ENCODE measurements around the gene NOL4L.

Gene NOL4L

DNA sequence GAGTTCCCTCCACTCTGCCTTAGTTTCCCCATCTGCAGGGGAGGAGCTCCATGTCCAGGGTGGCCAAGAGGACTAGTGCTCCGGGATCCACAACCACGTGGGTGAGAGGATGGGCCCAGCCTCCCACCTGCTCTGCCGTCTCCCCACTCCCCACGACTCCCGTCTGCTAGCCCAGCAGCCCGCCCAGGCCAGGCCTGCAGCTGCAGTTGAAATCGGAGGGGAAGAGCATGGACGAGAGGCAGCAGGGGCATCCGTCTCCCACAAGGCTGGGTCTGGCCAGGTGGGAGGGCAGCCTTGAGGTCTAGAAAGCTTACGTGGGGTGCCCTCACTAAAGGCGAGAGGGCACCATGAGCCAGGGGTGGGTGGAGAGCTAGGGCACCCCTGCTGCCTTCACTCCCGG, 8.6 kb downstream of the NOL4L start:
- TF ChIP-seq EZH2phosphoT487 (conservative IDR thresholded peaks at IDR 0.05; ENCODE audit: low read length) = no peak
- TF ChIP-seq, protein P1, sequence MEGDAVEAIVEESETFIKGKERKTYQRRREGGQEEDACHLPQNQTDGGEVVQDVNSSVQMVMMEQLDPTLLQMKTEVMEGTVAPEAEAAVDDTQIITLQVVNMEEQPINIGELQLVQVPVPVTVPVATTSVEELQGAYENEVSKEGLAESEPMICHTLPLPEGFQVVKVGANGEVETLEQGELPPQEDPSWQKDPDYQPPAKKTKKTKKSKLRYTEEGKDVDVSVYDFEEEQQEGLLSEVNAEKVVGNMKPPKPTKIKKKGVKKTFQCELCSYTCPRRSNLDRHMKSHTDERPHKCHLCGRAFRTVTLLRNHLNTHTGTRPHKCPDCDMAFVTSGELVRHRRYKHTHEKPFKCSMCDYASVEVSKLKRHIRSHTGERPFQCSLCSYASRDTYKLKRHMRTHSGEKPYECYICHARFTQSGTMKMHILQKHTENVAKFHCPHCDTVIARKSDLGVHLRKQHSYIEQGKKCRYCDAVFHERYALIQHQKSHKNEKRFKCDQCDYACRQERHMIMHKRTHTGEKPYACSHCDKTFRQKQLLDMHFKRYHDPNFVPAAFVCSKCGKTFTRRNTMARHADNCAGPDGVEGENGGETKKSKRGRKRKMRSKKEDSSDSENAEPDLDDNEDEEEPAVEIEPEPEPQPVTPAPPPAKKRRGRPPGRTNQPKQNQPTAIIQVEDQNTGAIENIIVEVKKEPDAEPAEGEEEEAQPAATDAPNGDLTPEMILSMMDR (IDR thresholded peaks at IDR 0.05; ENCODE audit: insufficient read depth, low read length, poor library complexity, severe bottlenecking) = no peak
- no peaks in the 10 kb centered on the region for H4K20me1 ChIP-seq (ENCODE audit: low read depth, low read length)
- H3K4me2 ChIP-seq (ENCODE audit: low read depth, low read length, poor library complexity, severe bottlenecking) = no peak overlapping the region
- no peak overlapping the region for H3K4me3 ChIP-seq (ENCODE audit: insufficient read depth, low read length, poor library complexity, severe bottlenecking)
- no peaks in the 10 kb centered on the region for H3K9me2 ChIP-seq (replicated peaks; ENCODE audit: insufficient read depth, low read length)
- H3K27ac ChIP-seq (ENCODE audit: low read depth, low read length) = no peak overlapping the region
- H3K27me3 ChIP-seq (ENCODE audit: low read length) = no peaks in the 10 kb centered on the region
- no peaks in the 10 kb centered on the region for H3K9me3 ChIP-seq (ENCODE audit: insufficient read depth, low read length)
- no peaks in the 10 kb centered on the region for H3K36me3 ChIP-seq (ENCODE audit: low read length)
- H3K9ac ChIP-seq (ENCODE audit: low read length) = no peak overlapping the region
- no peaks in the 10 kb centered on the region for H3K79me2 ChIP-seq (ENCODE audit: insufficient read depth, low read length)
- H2AFZ ChIP-seq (ENCODE audit: low read depth, low read length, severe bottlenecking) = no peak overlapping the region
- no peaks in the 10 kb centered on the region for H3F3A ChIP-seq (ENCODE audit: insufficient read depth)

DNA sequence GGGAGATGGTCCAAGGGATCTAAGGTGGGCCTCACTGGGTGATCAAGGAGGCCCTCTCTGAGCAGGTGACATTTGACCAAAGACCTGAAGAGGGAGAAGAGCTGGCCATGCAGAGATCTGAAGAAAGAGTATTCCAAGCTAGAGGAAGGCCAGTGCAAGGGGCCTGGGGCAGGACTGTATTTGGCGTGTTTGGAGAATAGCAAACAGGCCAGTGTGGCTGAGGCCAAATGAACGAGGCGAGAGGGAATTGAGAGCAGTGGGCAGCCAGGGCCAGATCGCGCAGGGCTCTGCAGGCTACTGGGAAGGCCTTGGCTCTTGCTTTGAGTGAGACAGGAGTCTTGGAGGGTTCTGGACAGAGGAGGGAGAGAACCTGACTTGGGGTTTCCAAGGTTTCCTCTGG, 9.3 kb downstream of the NOL4L start:
- TF ChIP-seq, protein P1 (IDR thresholded peaks at IDR 0.05; ENCODE audit: insufficient read depth, low read length, poor library complexity, severe bottlenecking) = no peak
- no peaks in the 10 kb centered on the region for H3K79me2 ChIP-seq (ENCODE audit: insufficient read depth, low read length)

DNA sequence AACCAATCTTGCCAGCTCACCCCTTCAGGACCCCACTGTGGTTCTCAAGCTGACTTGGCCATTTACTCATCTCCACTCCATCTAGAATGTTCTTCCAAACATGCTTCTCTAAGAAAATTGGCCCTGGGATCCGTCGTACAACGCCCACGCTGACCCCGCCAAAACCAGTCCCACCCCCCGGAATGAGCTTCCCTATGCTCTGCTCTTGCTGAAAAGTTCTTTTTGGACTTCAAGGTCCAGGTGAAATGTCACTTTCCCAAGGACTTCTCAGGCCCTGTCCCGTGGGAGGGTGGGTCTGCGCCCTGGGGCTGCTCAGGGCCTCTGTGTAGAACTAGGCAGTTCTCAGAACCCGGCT, 9.9 kb downstream of the NOL4L start:
- Histone ChIP-seq H3K4me3 (ENCODE audit: insufficient read depth, low read length, poor library complexity, severe bottlenecking) (no peak overlapping the region), H3K27me3 (ENCODE audit: low read length) (no peaks in the 10 kb centered on the region), H3K27ac (ENCODE audit: low read depth, low read length) (no peak overlapping the region), H3F3A (ENCODE audit: insufficient read depth) (no peaks in the 10 kb centered on the region), H2AFZ (ENCODE audit: low read depth, low read length, severe bottlenecking) (no peak overlapping the region), H3K9me2 (replicated peaks; ENCODE audit: insufficient read depth, low read length) (no peaks in the 10 kb centered on the region), H3K4me2 (ENCODE audit: low read depth, low read length, poor library complexity, severe bottlenecking) (no peak overlapping the region), H3K9ac (ENCODE audit: low read length) (no peak overlapping the region), H4K20me1 (ENCODE audit: low read depth, low read length) (no peaks in the 10 kb centered on the region), H3K36me3 (ENCODE audit: low read length) (no peaks in the 10 kb centered on the region), H3K9me3 (ENCODE audit: insufficient read depth, low read length) (no peaks in the 10 kb centered on the region), H3K79me2 (ENCODE audit: insufficient read depth, low read length) (no peaks in the 10 kb centered on the region)
- TF ChIP-seq, protein P1 (IDR thresholded peaks at IDR 0.05; ENCODE audit: insufficient read depth, low read length, poor library complexity, severe bottlenecking) = no peak
- no peak for TF ChIP-seq EZH2phosphoT487 (conservative IDR thresholded peaks at IDR 0.05; ENCODE audit: low read length)

More for the DNA sequence above, 9.3 kb downstream of the NOL4L start:
- no peaks in the 10 kb centered on the region for H4K20me1 ChIP-seq (ENCODE audit: low read depth, low read length)
- no peak overlapping the region for H3K27ac ChIP-seq (ENCODE audit: low read depth, low read length)
- no peaks in the 10 kb centered on the region for H3K36me3 ChIP-seq (ENCODE audit: low read length)
- no peak overlapping the region for H3K4me3 ChIP-seq (ENCODE audit: insufficient read depth, low read length, poor library complexity, severe bottlenecking)
- H3F3A ChIP-seq (ENCODE audit: insufficient read depth) = no peaks in the 10 kb centered on the region
- H3K9me2 ChIP-seq (replicated peaks; ENCODE audit: insufficient read depth, low read length) = no peaks in the 10 kb centered on the region
- H3K27me3 ChIP-seq (ENCODE audit: low read length) = no peaks in the 10 kb centered on the region
- no peaks in the 10 kb centered on the region for H3K9me3 ChIP-seq (ENCODE audit: insufficient read depth, low read length)
- no peak overlapping the region for H3K9ac ChIP-seq (ENCODE audit: low read length)
- H3K4me2 ChIP-seq (ENCODE audit: low read depth, low read length, poor library complexity, severe bottlenecking) = no peak overlapping the region
- no peak overlapping the region for H2AFZ ChIP-seq (ENCODE audit: low read depth, low read length, severe bottlenecking)
